PC-9 (cell line): ENCODE measurements around the gene KRT31. TPM values are rescaled to one million over a fixed set of nuclear protein-coding genes. Genes with fewer than 3 reads are reported as not detected.

Source experiments
- BruUV-seq: library from RNA; stranded (reverse); fragments of 400-500 nt; replicated peaks from 2 replicates; lab custom pipeline; 2021; lab: Mats Ljungman, UMichigan
- CTCF ChIA-PET: fragments of 300-600 bp; sonication (Branson Sonifier 250); formaldehyde crosslinking; loops from one replicate; lab custom pipeline; 2022; ENCODE audit warnings: antibody characterized with exemption; lab: Charles Lee
- POLR2A ChIA-PET: fragments of 300-600 bp; sonication (Branson Sonifier 250); formaldehyde crosslinking; loops from one replicate; lab custom pipeline; 2022; ENCODE audit warnings: antibody characterized with exemption; ENCODE audit not compliant: unreplicated experiment; lab: Charles Lee
- DNase-seq, 2 experiments: peaks; one replicate each; pipeline versions ENCODE4 v3.0.0 to v3.0.0-alpha.2; 2015 to 2022; ENCODE audit warnings: mixed read lengths in 1 of 2
- H2AFZ ChIP-seq: fragments of 200-600 bp; sonication (generic); 2 replicates; pipeline ENCODE4 v1.8.1; 2017; ENCODE audit warnings: antibody characterized with exemption
- H3F3A ChIP-seq: fragments of 200-600 bp; sonication (generic); 2 replicates; pipeline ENCODE4 v1.8.1; 2017; ENCODE audit warnings: antibody characterized with exemption, mild to moderate bottlenecking, low read depth; ENCODE audit not compliant: insufficient read depth
- H3K27ac ChIP-seq: fragments of 200-600 bp; sonication (generic); 2 replicates; pipeline ENCODE4 v1.6.1; 2016; ENCODE audit warnings: mixed run types
- H3K27me3 ChIP-seq: fragments of 200-600 bp; sonication (generic); 2 replicates; pipeline ENCODE4 v1.6.1; 2016; ENCODE audit warnings: low read depth, mixed run types; ENCODE audit not compliant: insufficient read depth
- H3K36me3 ChIP-seq: fragments of 200-600 bp; sonication (generic); 2 replicates; pipeline ENCODE4 v1.6.1; 2016; ENCODE audit warnings: low read depth, mixed run types
- H3K4me1 ChIP-seq: fragments of 200-600 bp; sonication (generic); replicated peaks from 2 replicates; pipeline ENCODE4 v1.6.1; 2016; ENCODE audit warnings: mixed run types; ENCODE audit not compliant: insufficient read depth
- H3K4me2 ChIP-seq: fragments of 200-600 bp; sonication (generic); 2 replicates; pipeline ENCODE4 v1.6.1; 2017; ENCODE audit warnings: mixed run types
- H3K4me3 ChIP-seq: fragments of 200-600 bp; sonication (generic); 2 replicates; pipeline ENCODE4 v1.6.1; 2016; ENCODE audit warnings: mixed run types
- H3K79me2 ChIP-seq: fragments of 200-600 bp; sonication (generic); 2 replicates; pipeline ENCODE4 v1.6.1; 2017; ENCODE audit warnings: low read depth, mixed run types
- H3K9me2 ChIP-seq: fragments of 200-600 bp; sonication (generic); 2 replicates; pipeline ENCODE4 v1.8.1; 2017; ENCODE audit warnings: mild to moderate bottlenecking; ENCODE audit not compliant: insufficient read depth
- H3K9me3 ChIP-seq: fragments of 200-600 bp; sonication (generic); 2 replicates; pipeline ENCODE4 v1.8.1; 2016; ENCODE audit warnings: low read depth; ENCODE audit not compliant: insufficient read depth
- H4K20me1 ChIP-seq: fragments of 200-600 bp; sonication (generic); 2 replicates; pipeline ENCODE4 v1.8.1; 2017; ENCODE audit not compliant: insufficient read depth
- EZH2 ChIP-seq: fragments of 200-600 bp; sonication (generic); IDR thresholded peaks from 2 replicates; pipeline ENCODE4 v1.8.0; 2017; ENCODE audit warnings: antibody characterized with exemption, low read depth
- intact Hi-C: fragments of 100-400 bp; cut with micrococcal nuclease; formaldehyde crosslinking; loops from one replicate; pipeline ENCODE4 v1.10.0; 2022; ENCODE audit not compliant: unreplicated experiment
- total RNA-seq: library from RNA; stranded (reverse); gene quantifications from 2 replicates; pipeline ENCODE4 v1.2.3, GENCODE V29; 2021
- TF ChIP-seq, protein P1 (sequence below): fragments of 200-600 bp; sonication (generic); conservative IDR thresholded peaks from 2 replicates; pipeline ENCODE4 v1.6.1; 2017; ENCODE audit warnings: mixed run types, antibody characterized with exemption, mild to moderate bottlenecking, moderate library complexity

KRT31 gene
- total RNA-seq, 1 experiment from 2014 or later: not detected

DNA sequence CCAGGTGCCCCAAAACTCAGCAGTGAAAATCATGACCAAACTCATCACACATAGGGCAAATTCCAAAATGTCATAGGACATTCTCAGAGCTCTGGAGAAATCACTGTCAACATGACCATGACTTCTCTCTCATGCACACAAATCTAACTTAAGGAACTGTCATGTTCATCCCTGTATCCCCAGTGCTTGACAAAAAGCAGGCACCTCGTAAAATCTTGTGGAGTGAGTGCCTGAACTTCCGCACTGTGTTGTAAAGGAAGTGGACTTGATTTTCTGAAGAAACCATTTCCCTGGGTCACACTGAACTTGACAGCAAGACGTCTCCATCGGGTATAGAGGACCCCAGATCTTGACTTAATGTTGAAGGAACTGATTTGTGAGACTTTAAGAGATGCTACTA is 24.2 kb upstream of the KRT31 start:
- DNase-seq: no peak
- Histone ChIP-seq H3K4me3 (no peak overlapping the region), H3K4me1 (peaks cover 52% of the 10 kb centered on the region), H4K20me1 (no peaks in the 10 kb centered on the region), H3F3A (peaks cover 31% of the 10 kb centered on the region), H3K36me3 (no peaks in the 10 kb centered on the region), H3K27ac (no peak overlapping the region), H3K79me2 (no peaks in the 10 kb centered on the region), H3K9me2 (no peaks in the 10 kb centered on the region), H3K27me3 (no peaks in the 10 kb centered on the region), H3K9me3 (no peaks in the 10 kb centered on the region), H3K4me2 (peak overlapping the region; percentile 32), H2AFZ (no peak overlapping the region)
- CTCF ChIA-PET: no interaction called here
- BruUV-seq: no TSS peak
- POLR2A ChIA-PET: no interaction called here
- intact Hi-C loops: no loop called here
- TF ChIP-seq, protein P1, sequence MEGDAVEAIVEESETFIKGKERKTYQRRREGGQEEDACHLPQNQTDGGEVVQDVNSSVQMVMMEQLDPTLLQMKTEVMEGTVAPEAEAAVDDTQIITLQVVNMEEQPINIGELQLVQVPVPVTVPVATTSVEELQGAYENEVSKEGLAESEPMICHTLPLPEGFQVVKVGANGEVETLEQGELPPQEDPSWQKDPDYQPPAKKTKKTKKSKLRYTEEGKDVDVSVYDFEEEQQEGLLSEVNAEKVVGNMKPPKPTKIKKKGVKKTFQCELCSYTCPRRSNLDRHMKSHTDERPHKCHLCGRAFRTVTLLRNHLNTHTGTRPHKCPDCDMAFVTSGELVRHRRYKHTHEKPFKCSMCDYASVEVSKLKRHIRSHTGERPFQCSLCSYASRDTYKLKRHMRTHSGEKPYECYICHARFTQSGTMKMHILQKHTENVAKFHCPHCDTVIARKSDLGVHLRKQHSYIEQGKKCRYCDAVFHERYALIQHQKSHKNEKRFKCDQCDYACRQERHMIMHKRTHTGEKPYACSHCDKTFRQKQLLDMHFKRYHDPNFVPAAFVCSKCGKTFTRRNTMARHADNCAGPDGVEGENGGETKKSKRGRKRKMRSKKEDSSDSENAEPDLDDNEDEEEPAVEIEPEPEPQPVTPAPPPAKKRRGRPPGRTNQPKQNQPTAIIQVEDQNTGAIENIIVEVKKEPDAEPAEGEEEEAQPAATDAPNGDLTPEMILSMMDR: no peak

- Histone ChIP-seq H2AFZ (no peak overlapping the region), H3K36me3 (no peaks in the 10 kb centered on the region), H3K4me3 (no peak overlapping the region), H3K79me2 (no peaks in the 10 kb centered on the region), H3K4me2 (peak overlapping the region; percentile 32), H4K20me1 (no peaks in the 10 kb centered on the region), H3K9me2 (no peaks in the 10 kb centered on the region), H3K27me3 (no peaks in the 10 kb centered on the region), H3K9me3 (no peaks in the 10 kb centered on the region), H3K27ac (no peak overlapping the region), H3F3A (peaks cover 33% of the 10 kb centered on the region), H3K4me1 (peaks cover 57% of the 10 kb centered on the region)
- peak in 1 of 2 experiments; percentile 78 for DNase-seq
- intact Hi-C loops: no loop called here
- CTCF ChIA-PET: no interaction called here
- TF ChIP-seq EZH2: no peak
- TF ChIP-seq, protein P1: no peak
- POLR2A ChIA-PET: no interaction called here
- no TSS peak for BruUV-seq
These were observed 23.7 kb upstream of the KRT31 start for GRCh38 chr17:41421116-41421515.

GRCh38 chr17:41420134-41420533 is 22.7 kb upstream of the KRT31 start:
- intact Hi-C loops: no loop called here
- H3K27me3 ChIP-seq: no peaks in the 10 kb centered on the region
- no peak for TF ChIP-seq EZH2
- peaks cover 67% of the 10 kb centered on the region for H3K4me1 ChIP-seq
- no peaks in the 10 kb centered on the region for H3K9me3 ChIP-seq
- POLR2A ChIA-PET: interaction anchor here (0.6 kb wide), 1 partner anchor 234 kb away, joined by 4 read pairs; no protein-coding TSS in a partner anchor
- H3K9me2 ChIP-seq: no peaks in the 10 kb centered on the region
- BruUV-seq: no TSS peak
- no peak overlapping the region for H2AFZ ChIP-seq
- no peak overlapping the region for H3K27ac ChIP-seq
- no peak overlapping the region for H3K4me3 ChIP-seq
- H3K79me2 ChIP-seq: no peaks in the 10 kb centered on the region
- H3F3A ChIP-seq: peaks cover 35% of the 10 kb centered on the region
- CTCF ChIA-PET: no interaction called here
- DNase-seq: no peak
- H4K20me1 ChIP-seq: no peaks in the 10 kb centered on the region
- H3K4me2 ChIP-seq: peak overlapping the region; percentile 32; the same call in 1 of the 2 replicates
- no peaks in the 10 kb centered on the region for H3K36me3 ChIP-seq

DNA sequence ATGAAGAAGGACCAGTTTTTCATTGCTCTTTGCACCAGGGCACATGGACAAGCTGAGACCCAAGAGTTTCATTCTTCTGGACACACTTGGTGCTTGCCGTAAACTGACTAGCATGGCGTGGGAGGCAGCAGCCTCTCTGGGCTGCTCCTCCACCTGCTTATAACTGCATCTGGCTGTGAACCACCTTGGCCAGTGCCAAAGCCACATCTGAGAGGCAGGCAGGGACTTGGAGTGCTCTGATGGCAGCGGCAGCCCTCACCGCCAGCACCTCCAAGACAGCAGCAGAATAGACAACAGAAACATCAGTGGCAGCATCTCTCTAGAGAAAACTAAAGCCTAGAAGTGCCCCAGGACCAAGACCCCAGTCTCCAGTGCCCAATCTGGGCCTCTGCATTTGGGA is 22.3 kb upstream of the KRT31 start:
- BruUV-seq: no TSS peak
- DNase-seq: no peak
- Histone ChIP-seq H3K79me2 (no peaks in the 10 kb centered on the region), H3K4me1 (peaks cover 69% of the 10 kb centered on the region), H3K9me2 (no peaks in the 10 kb centered on the region), H2AFZ (no peak overlapping the region), H3K27me3 (no peaks in the 10 kb centered on the region), H3K9me3 (no peaks in the 10 kb centered on the region), H3F3A (peaks cover 35% of the 10 kb centered on the region), H3K36me3 (no peaks in the 10 kb centered on the region), H4K20me1 (no peaks in the 10 kb centered on the region), H3K27ac (0 out of 2 replicates have a peak overlapping the region, but pooled peaks have one; percentile 89), H3K4me3 (no peak overlapping the region), H3K4me2 (0 out of 2 replicates have a peak overlapping the region, but pooled peaks have one; percentile 65)
- intact Hi-C loops: loop anchor here (5.0 kb wide), 2 partner anchors 248 to 512 kb away; no protein-coding TSS in a partner anchor
- CTCF ChIA-PET: interaction anchor here (0.9 to 1.0 kb wide), 2 partner anchors 78 to 513 kb away, joined by 3 read pairs; no protein-coding TSS in a partner anchor
- TF ChIP-seq, protein P1: no peak
- TF ChIP-seq EZH2: no peak
- POLR2A ChIA-PET: interaction anchor here (0.6 kb wide), 1 partner anchor 235 kb away, joined by 4 read pairs; no protein-coding TSS in a partner anchor
